BLaER1 treated with 17β-estradiol and CSF1 and Interleukin-3, amounts not matched to agents 10 nM and 100 nM (cell line): ENCODE results near the gene NDUFS6.
A peak's percentile ranks its signal among the peaks of the same experiment; 100 is the strongest.

Source experiments
- H3K27ac ChIP-seq, 11 experiments: shearing (Covaris generic); formaldehyde crosslinking; 2 replicates each; pipeline ENCODE4 v1.8.1; 2022
- H3K27me3 ChIP-seq, 11 experiments: shearing (Covaris generic); formaldehyde crosslinking; 2 replicates each; pipeline ENCODE4 v1.8.1; 2022
- H3K36me3 ChIP-seq, 11 experiments: shearing (Covaris generic); formaldehyde crosslinking; 2 replicates each; pipeline ENCODE4 v1.8.1; 2022
- H3K4me1 ChIP-seq, 10 experiments: shearing (Covaris generic); formaldehyde crosslinking; 2 replicates each; pipeline ENCODE4 v1.8.1; 2022
- H3K4me2 ChIP-seq, 11 experiments: shearing (Covaris generic); formaldehyde crosslinking; 2 replicates each; pipeline ENCODE4 v1.8.1; 2022
- H3K4me3 ChIP-seq, 10 experiments: shearing (Covaris generic); formaldehyde crosslinking; 2 replicates each; pipeline ENCODE4 v1.8.1; 2022
- H3K9ac ChIP-seq, 11 experiments: shearing (Covaris generic); formaldehyde crosslinking; 2 replicates each; pipeline ENCODE4 v1.8.1; 2022
- H3K9me3 ChIP-seq, 11 experiments: shearing (Covaris generic); formaldehyde crosslinking; replicated peaks in 1 of 11; 2 replicates each; pipeline ENCODE4 v1.8.1; 2022
- H4K20me1 ChIP-seq, 11 experiments: shearing (Covaris generic); formaldehyde crosslinking; 2 replicates each; pipeline ENCODE4 v1.8.1; 2022
- Cebpa-rat ChIP-seq, 11 experiments: shearing (Covaris generic); IDR thresholded peaks; 2 replicates each; pipeline ENCODE4 v1.8.1; 2022

The NDUFS6 gene

DNA sequence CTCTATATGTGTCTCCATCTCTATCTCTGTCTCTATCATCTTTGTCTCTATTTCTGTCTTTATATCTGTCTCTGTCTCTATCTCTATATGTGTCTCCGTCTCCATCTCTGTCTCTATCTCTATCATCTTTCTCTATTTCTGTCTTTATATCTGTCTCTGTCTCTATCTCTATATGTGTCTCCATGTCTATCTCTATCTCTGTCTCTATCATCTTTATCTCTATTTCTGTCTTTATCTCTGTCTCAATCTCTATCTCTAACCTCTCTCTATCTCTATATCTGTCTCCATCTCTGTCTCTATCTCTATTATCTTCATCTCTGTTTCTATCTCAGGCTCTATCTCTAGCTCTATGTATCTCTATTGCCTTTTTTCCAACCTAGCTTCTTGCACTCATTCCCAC lies 44.5 kb downstream of the NDUFS6 start:
- Histone ChIP-seq H4K20me1 (peaks cover 0 to 23% (median 0%) of the 10 kb centered on the region in 11 experiments; a peak in 3 of 22 replicates), H3K27ac (no peak overlapping the region), H3K4me1 (peaks cover 0 to 19% (median 10%) of the 10 kb centered on the region in 10 experiments; a peak in 12 of 20 replicates), H3K4me2 (no peak overlapping the region), H3K27me3 (peaks cover 12 to 27% (median 22%) of the 10 kb centered on the region in 11 experiments), H3K9ac (no peak overlapping the region), H3K4me3 (no peak overlapping the region), H3K36me3 (no peaks in the 10 kb centered on the region), H3K9me3 (no peaks in the 10 kb centered on the region)
- TF ChIP-seq Cebpa-rat (IDR thresholded peaks at IDR 0.05): no peak

GRCh38 chr5:1846583-1846982 lies 45.4 kb downstream of the NDUFS6 start:
- peaks cover 21 to 31% (median 28%) of the 10 kb centered on the region in 11 experiments for H3K27me3 ChIP-seq
- no peak overlapping the region for H3K4me3 ChIP-seq
- H3K4me1 ChIP-seq: peaks cover 0 to 11% (median 3%) of the 10 kb centered on the region in 10 experiments; a peak in 6 of 20 replicates

GRCh38 chr5:1847056-1847455 lies 45.8 kb downstream of the NDUFS6 start:
- H3K9me3 ChIP-seq: no peaks in the 10 kb centered on the region
- H3K4me2 ChIP-seq: no peak overlapping the region
- TF ChIP-seq Cebpa-rat (IDR thresholded peaks at IDR 0.05): no peak
- peaks cover 0 to 10% (median 3%) of the 10 kb centered on the region in 10 experiments; a peak in 6 of 20 replicates for H3K4me1 ChIP-seq
- H3K36me3 ChIP-seq: no peaks in the 10 kb centered on the region
- no peak overlapping the region for H3K9ac ChIP-seq
- peaks cover 26 to 36% (median 33%) of the 10 kb centered on the region in 11 experiments for H3K27me3 ChIP-seq
- no peak overlapping the region for H3K4me3 ChIP-seq
- H4K20me1 ChIP-seq: peaks cover 0 to 16% (median 0%) of the 10 kb centered on the region in 11 experiments; a peak in 4 of 22 replicates
- H3K27ac ChIP-seq: no peak overlapping the region

More at GRCh38 chr5:1846583-1846982, 45.4 kb downstream of the NDUFS6 start:
- Histone ChIP-seq H4K20me1 (peaks cover 0 to 16% (median 0%) of the 10 kb centered on the region in 11 experiments; a peak in 4 of 22 replicates), H3K36me3 (no peaks in the 10 kb centered on the region), H3K27ac (no peak overlapping the region), H3K4me2 (no peak overlapping the region), H3K9me3 (no peaks in the 10 kb centered on the region), H3K9ac (no peak overlapping the region)
- no peak for TF ChIP-seq Cebpa-rat (IDR thresholded peaks at IDR 0.05)

- Histone ChIP-seq H3K4me1 (peaks cover 0 to 10% (median 3%) of the 10 kb centered on the region in 10 experiments; a peak in 6 of 20 replicates), H3K27ac (no peak overlapping the region), H3K9me3 (no peaks in the 10 kb centered on the region), H3K4me3 (no peak overlapping the region), H3K27me3 (peaks cover 26 to 41% (median 37%) of the 10 kb centered on the region in 11 experiments), H3K36me3 (no peaks in the 10 kb centered on the region), H3K9ac (no peak overlapping the region), H3K4me2 (no peak overlapping the region), H4K20me1 (peaks cover 0 to 16% (median 0%) of the 10 kb centered on the region in 11 experiments; a peak in 5 of 22 replicates)
- no peak for TF ChIP-seq Cebpa-rat (IDR thresholded peaks at IDR 0.05)
These were observed 46.4 kb downstream of the NDUFS6 start for GRCh38 chr5:1847611-1848010.

DNA sequence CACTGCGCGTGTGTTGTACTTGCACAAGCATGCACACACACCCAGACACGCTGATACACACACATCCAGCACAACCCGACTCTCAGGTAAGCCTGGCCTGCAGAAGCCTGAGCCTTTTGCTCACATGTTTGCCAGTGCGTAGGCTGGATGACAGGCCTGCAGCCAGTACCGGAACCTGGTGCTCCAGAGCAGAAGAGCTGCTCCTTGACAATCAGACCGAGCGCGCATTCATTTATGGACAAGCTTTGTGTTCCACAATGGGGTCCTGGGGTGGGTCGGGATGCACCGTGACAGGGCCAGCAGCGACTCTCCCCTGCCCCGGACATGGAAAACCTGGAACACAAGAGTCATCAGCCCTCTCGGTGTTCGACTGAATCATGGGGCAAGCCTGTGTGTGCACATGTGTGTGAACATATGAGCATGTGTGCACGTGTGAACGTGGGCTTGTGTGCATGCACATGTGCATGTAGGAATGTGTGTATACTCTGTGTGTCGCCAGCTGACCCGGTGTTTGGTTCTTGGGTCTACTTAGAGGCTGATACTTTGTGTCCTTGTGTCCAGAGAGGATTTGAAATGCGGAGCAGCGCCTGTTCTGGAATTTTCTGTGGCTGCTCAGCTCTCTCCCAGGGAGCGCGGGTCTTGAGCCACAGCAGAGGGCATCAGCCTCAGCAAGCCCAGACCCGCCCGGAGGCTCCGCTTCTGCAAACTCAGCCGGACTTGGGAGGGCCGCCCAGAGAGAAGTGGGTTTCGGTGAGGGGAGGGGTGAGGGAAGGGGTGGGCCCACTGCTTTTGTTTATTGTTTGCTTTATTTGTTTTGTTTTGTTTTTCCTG lies 49.3 kb downstream of the NDUFS6 start:
- no peak overlapping the region for H3K9ac ChIP-seq

GRCh38 chr5:1851290-1851934 lies 50.2 kb downstream of the NDUFS6 start:
- no peak overlapping the region for H3K9ac ChIP-seq
- TF ChIP-seq Cebpa-rat (IDR thresholded peaks at IDR 0.05): no peak
- H3K36me3 ChIP-seq: no peaks in the 10 kb centered on the region
- no peak overlapping the region for H3K4me3 ChIP-seq
- peaks cover 26 to 67% (median 52%) of the 10 kb centered on the region in 11 experiments for H3K27me3 ChIP-seq
- peaks cover 0 to 27% (median 0%) of the 10 kb centered on the region in 11 experiments; a peak in 6 of 22 replicates for H4K20me1 ChIP-seq
- H3K27ac ChIP-seq: no peak overlapping the region
- no peak overlapping the region for H3K4me2 ChIP-seq
- H3K9me3 ChIP-seq: no peaks in the 10 kb centered on the region
- H3K4me1 ChIP-seq: peaks cover 0 to 8% (median 0%) of the 10 kb centered on the region in 10 experiments; a peak in 3 of 20 replicates

More for the DNA sequence above, 49.3 kb downstream of the NDUFS6 start:
- H4K20me1 ChIP-seq: peaks cover 0 to 27% (median 0%) of the 10 kb centered on the region in 11 experiments; a peak in 6 of 22 replicates
- peaks cover 26 to 65% (median 52%) of the 10 kb centered on the region in 11 experiments for H3K27me3 ChIP-seq
- H3K9me3 ChIP-seq: no peaks in the 10 kb centered on the region
- no peak for TF ChIP-seq Cebpa-rat (IDR thresholded peaks at IDR 0.05)
- H3K4me1 ChIP-seq: peaks cover 0 to 8% (median 0%) of the 10 kb centered on the region in 10 experiments; a peak in 3 of 20 replicates
- no peak overlapping the region for H3K27ac ChIP-seq
- no peak overlapping the region for H3K4me2 ChIP-seq
- no peaks in the 10 kb centered on the region for H3K36me3 ChIP-seq
- no peak overlapping the region for H3K4me3 ChIP-seq

DNA sequence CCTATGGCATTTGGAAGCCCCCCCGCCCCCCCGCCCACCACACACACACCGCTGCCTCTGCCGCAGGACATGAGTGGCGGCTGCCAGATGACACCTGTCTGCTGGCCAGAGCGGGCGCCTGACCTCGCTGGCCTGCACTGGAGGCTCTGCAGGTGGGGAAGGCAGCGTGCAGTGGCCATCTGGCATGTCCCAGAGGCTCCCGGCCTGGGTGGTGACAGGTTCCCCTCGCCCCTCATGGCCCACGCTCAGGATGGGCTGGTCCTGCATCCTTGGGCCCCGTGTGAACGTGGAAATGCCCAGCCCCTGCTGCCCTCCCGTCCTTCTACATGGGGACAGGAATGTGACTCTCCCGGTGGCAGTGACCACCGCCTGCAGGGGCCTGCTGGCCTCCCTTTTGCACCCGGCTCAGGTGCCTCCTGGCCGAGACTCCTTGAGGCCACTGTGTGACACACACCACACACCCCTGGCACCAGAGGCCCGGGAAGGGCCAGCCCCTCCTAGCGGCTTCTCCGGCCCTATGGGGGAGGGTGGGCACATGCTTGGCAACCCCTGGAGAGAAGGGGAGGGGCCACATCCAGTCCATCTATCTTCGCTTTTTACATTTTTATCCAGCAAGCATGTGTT lies 51.2 kb downstream of the NDUFS6 start:
- peaks cover 26 to 67% (median 52%) of the 10 kb centered on the region in 11 experiments for H3K27me3 ChIP-seq
- TF ChIP-seq Cebpa-rat (IDR thresholded peaks at IDR 0.05): no peak

GRCh38 chr5:1853531-1853930 lies 52.3 kb downstream of the NDUFS6 start:
- TF ChIP-seq Cebpa-rat (IDR thresholded peaks at IDR 0.05): no peak
- H3K27me3 ChIP-seq: peaks cover 26 to 67% (median 52%) of the 10 kb centered on the region in 11 experiments

More for the DNA sequence above, 51.2 kb downstream of the NDUFS6 start:
- Histone ChIP-seq H3K4me1 (peaks cover 0 to 8% (median 0%) of the 10 kb centered on the region in 10 experiments; a peak in 3 of 20 replicates), H4K20me1 (peaks cover 0 to 23% (median 0%) of the 10 kb centered on the region in 11 experiments; a peak in 6 of 22 replicates), H3K9me3 (no peaks in the 10 kb centered on the region), H3K27ac (no peak overlapping the region), H3K4me3 (no peak overlapping the region), H3K9ac (no peak overlapping the region), H3K36me3 (no peaks in the 10 kb centered on the region), H3K4me2 (no peak overlapping the region)

More at GRCh38 chr5:1853531-1853930, 52.3 kb downstream of the NDUFS6 start:
- Histone ChIP-seq H3K36me3 (no peaks in the 10 kb centered on the region), H3K9ac (no peak overlapping the region), H4K20me1 (peaks cover 0 to 22% (median 0%) of the 10 kb centered on the region in 11 experiments; a peak in 6 of 22 replicates), H3K4me2 (0 out of 22 replicates have a peak overlapping the region, but pooled peaks of 1 of the 11 experiments have one; percentile 6), H3K9me3 (no peaks in the 10 kb centered on the region), H3K4me1 (peaks cover 0 to 8% (median 0%) of the 10 kb centered on the region in 10 experiments; a peak in 3 of 20 replicates), H3K4me3 (no peak overlapping the region), H3K27ac (no peak overlapping the region)
